HCT116 (cell line): ENCODE data around the gene PLA2R1. TPM values are rescaled to one million over a fixed set of nuclear protein-coding genes. Genes with fewer than 3 reads are reported as not detected.

ENCODE experiments used
- CBX3 ChIP-seq: IDR thresholded peaks from 2 replicates; pipeline ENCODE4 v1.6.1; 2012; ENCODE audit warnings: low read depth
- EGR1 ChIP-seq: IDR thresholded peaks from 2 replicates; pipeline ENCODE4 v1.6.1; 2012; ENCODE audit warnings: low read depth
- EZH2phosphoT487 ChIP-seq: fragments of 200-600 bp; IDR thresholded peaks from 2 replicates; pipeline ENCODE4 v1.6.1; 2018; ENCODE audit warnings: antibody characterized with exemption, borderline replicate concordance
- POLR2A ChIP-seq: IDR thresholded peaks from 2 replicates; pipeline ENCODE4 v1.7.0; 2011; ENCODE audit warnings: borderline replicate concordance; ENCODE audit not compliant: insufficient read depth, insufficient read length; ENCODE audit errors: extremely low read depth
- RAD21 ChIP-seq: IDR thresholded peaks from 2 replicates; pipeline ENCODE4 v1.6.1; 2012; ENCODE audit warnings: low read depth, mild to moderate bottlenecking
- TCF7L2 ChIP-seq: IDR thresholded peaks from 2 replicates; pipeline ENCODE4 v1.7.0; 2011; ENCODE audit warnings: borderline replicate concordance, inconsistent platforms; ENCODE audit not compliant: insufficient read depth, insufficient read length; ENCODE audit errors: extremely low read depth
- ZNF274 ChIP-seq: fragments of 200-500 bp; sonication (Bioruptor generic); IDR thresholded peaks from 2 replicates; pipeline ENCODE4 v1.6.1; 2014; ENCODE audit warnings: mild to moderate bottlenecking, low read depth, low read length, inconsistent platforms
- total RNA-seq: library from RNA; stranded (reverse); gene quantifications from one replicate; pipeline ENCODE4 v1.2.1, GENCODE V29; 2021; ENCODE audit not compliant: unreplicated experiment

PLA2R1 gene
- total RNA-seq, 1 experiment from 2014 or later, result 0.34 TPM

GRCh38 chr2:159882130-159882745 is 180.2 kb downstream of the PLA2R1 start (continued):
- TF ChIP-seq CBX3 (no peak), EZH2phosphoT487 (no peak), EGR1 (no peak), TCF7L2 (no peak), POLR2A (no peak), RAD21 (no peak), ZNF274 (no peak)
- TF ChIP-seq, all 23 proteins: peak for 0

Other genes with a start within 250 kb of the PLA2R1 start
- not detected for gene LY75, start 157.9 kb downstream of the PLA2R1 start, total RNA-seq
- gene ITGB6, start 137.7 kb upstream of the PLA2R1 start, total RNA-seq, result 0.12 TPM